Activated CD8-positive, alpha-beta memory T cell treated with anti-CD3 and anti-CD28 coated beads, Interleukin-2, amount 50 U/mL, for 1 hour (primary cell): ENCODE results near the gene TMTC2.

ENCODE experiments used
- DNase-seq: peaks from one replicate; pipeline ENCODE4 v3.0.0-alpha.2; 2020; ENCODE audit errors: extremely low read depth

Gene TMTC2

GRCh38 chr12:83010169-83010804 is 323.6 kb downstream of the TMTC2 start:
- DNase-seq = no peak

GRCh38 chr12:83015390-83016217 is 328.9 kb downstream of the TMTC2 start:
- no peak for DNase-seq

GRCh38 chr12:83016218-83016835 is 329.6 kb downstream of the TMTC2 start:
- DNase-seq = no peak

- DNase-seq = no peak
Measured at GRCh38 chr12:83016991-83017390, 330.3 kb downstream of the TMTC2 start.

GRCh38 chr12:83018088-83018487 is 331.4 kb downstream of the TMTC2 start:
- no peak for DNase-seq

- DNase-seq = no peak
Measured at GRCh38 chr12:83027021-83027723, 340.5 kb downstream of the TMTC2 start.

GRCh38 chr12:83031196-83031595 is 344.5 kb downstream of the TMTC2 start:
- no peak for DNase-seq

- DNase-seq = no peak
Measured at GRCh38 chr12:83036847-83037246, 350.1 kb downstream of the TMTC2 start.

GRCh38 chr12:83039413-83039812 is 352.7 kb downstream of the TMTC2 start:
- no peak for DNase-seq

GRCh38 chr12:83040339-83040738 is 353.6 kb downstream of the TMTC2 start:
- no peak for DNase-seq

- no peak for DNase-seq
Measured at GRCh38 chr12:83040991-83041390, 354.3 kb downstream of the TMTC2 start.

- DNase-seq = no peak
Measured at GRCh38 chr12:83042441-83043200, 355.9 kb downstream of the TMTC2 start.

- no peak for DNase-seq
Measured at GRCh38 chr12:83044736-83045135, 358.0 kb downstream of the TMTC2 start.

GRCh38 chr12:83046019-83046418 is 359.3 kb downstream of the TMTC2 start:
- no peak for DNase-seq

- DNase-seq = no peak
Measured at GRCh38 chr12:83049306-83049705, 362.6 kb downstream of the TMTC2 start.

- no peak for DNase-seq
Measured at GRCh38 chr12:83052890-83053541, 366.3 kb downstream of the TMTC2 start.

- no peak for DNase-seq
Measured at GRCh38 chr12:83057436-83057835, 370.7 kb downstream of the TMTC2 start.

GRCh38 chr12:83059107-83059506 is 372.4 kb downstream of the TMTC2 start:
- DNase-seq = no peak

GRCh38 chr12:83065562-83065961 is 378.9 kb downstream of the TMTC2 start:
- DNase-seq = no peak

- DNase-seq = no peak
Measured at GRCh38 chr12:83067981-83068380, 381.3 kb downstream of the TMTC2 start.

GRCh38 chr12:83074358-83074894 is 387.7 kb downstream of the TMTC2 start:
- DNase-seq = no peak
